ENCODE results near the gene ZNF595.
"Not testable (repeated sequence)": the region's sequence is repeated elsewhere in the genome, so short reads cannot be mapped to it uniquely, and the experiment has no call there.

ZNF595 gene

DNA sequence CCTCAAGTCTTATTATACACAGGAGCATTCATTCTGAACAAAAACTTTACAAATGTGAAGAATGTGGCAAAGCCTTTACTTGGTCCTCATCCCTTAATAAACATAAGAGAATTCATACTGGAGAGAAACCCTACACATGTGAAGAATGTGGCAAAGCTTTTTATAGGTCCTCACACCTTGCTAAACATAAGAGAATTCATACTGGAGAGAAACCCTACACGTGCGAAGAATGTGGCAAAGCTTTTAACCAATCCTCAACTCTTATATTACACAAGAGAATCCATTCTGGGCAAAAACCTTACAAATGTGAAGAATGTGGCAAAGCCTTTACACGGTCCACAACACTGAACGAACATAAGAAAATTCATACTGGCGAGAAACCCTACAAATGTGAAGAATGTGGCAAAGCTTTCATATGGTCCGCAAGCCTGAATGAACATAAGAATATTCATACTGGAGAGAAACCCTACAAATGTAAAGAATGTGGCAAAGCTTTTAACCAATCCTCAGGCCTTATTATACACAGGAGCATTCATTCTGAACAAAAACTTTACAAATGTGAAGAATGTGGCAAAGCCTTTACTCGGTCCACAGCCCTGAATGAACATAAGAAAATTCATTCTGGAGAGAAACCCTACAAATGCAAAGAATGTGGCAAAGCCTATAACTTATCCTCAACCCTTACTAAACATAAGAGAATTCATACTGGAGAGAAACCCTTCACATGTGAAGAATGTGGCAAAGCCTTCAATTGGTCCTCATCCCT lies 33.6 kb downstream of the ZNF595 start:
- DNase-seq: not testable (repeated sequence)

DNA sequence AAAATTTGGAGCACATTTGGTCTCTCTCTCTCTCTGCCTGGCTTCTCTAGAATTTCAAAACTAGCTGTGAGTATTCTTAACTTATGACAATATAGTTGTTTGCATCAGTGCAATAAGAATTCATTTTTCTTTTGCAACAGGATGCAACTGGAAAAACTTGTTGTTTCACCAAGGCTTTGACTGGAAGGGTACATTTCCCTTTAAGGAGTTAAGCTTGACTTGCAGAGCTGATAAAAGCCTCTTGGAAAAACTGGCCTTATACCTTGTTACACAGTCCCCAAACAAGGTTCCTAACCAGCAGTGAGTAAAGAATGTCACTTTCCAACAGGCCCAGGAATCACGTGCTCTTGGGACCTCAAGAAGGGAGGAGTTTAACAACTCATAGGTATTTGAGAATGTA lies 45.3 kb downstream of the ZNF595 start:
- DNase-seq: no peak

DNA sequence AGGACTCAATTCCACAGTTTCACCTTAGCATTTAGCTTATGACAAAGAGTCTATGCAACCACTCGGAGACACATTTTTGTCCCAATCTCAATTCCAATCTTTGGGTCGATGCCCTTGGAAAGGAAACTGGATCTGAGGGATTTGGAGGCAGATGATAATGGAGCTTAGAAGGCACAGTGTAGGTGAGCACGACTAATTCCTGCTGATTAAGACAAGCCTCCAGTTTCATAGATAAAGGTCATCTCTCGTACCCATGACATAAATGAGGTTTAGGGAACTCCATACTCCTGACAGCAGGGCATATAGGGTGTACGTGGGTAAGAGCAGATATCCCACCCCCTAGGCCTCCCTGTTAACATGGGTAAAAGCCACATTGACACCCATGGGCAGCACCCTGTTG lies 46.7 kb downstream of the ZNF595 start:
- no peak for DNase-seq

DNA sequence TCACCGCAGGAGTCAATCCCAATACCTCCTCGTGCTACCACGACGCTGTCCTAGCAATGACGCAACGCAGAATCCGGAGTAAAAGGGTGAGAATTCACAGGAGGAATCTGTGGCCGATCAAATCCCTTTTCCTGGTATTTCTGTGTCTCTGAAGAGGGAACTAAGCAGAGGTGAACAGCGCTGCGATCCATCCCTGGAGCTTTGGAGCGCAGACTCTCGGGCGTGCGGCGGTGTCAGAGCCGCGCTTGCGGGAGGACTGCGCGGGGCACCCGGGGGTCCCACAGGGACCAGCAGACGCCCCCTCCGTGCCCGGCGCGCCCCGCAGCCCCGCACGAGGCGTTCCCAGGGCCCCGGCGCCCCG lies 53.9 kb downstream of the ZNF595 start:
- no peak for DNase-seq

DNA sequence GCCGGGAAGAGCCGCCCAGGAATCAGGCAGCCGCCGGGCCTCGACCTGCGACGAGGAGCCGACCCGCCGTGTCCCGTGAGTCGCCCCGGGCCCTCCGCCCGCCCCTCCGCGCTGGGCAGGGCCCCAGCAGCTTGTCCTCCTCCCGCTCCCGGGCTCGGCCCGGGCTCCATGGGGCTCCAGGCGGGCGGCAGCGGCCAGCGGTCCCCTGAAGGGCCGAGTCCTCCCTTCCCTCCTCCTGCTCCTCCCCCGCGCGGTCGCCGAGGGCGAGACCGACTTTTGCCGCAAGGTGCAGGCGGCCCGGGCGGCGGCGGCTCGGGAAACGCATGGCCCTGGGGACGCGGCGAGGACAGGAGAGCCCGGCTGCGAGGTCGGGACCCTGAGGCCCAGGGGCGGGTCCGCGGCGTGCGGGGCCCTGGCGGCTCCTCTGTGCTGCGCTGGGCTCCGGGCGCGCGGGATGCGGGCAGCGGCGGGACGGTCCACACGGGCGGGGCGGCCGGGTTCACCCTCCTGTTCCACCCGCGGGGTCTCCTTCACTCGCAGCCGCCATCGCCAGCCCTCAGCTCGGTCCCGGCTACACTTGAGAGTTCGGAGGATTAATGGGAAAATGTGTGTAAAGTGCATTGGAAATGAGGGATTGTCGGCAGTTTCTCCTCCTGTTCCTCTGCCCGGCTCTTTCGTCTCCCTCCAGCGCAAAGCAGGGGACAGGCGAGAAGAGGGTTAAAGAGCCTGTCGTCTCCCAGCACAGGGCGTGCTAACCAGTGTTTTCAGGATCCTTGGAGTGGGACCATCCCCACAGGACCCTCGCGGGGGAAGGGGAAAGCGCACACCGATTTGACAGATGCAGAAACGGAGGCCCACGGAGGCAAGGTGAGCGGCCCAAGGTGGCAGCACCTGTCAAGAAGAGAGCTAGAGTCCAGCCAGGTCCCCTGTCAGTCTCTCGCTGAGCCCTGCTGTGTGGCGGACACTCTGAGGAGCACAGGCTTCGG lies 54.6 kb downstream of the ZNF595 start:
- no peak for DNase-seq

DNA sequence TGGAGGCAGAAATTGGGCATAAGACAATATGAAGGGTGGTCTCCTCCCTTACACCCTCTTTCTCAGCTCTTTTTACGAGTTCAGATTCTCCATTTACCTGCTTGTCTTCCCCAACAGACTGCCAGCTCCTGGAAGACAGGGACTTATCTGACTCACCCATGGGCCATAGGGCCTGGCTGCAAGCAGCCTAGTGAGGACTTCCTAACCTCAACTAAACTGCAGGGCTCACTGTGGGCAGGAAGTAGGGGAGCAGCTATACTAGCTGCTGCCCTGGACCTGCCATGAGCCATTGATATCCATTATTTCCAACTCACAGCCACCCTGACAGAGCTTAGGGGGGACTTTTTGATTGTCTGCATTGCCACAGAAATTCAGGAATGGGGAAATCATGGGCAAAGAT lies 59.6 kb downstream of the ZNF595 start:
- DNase-seq: no peak

DNA sequence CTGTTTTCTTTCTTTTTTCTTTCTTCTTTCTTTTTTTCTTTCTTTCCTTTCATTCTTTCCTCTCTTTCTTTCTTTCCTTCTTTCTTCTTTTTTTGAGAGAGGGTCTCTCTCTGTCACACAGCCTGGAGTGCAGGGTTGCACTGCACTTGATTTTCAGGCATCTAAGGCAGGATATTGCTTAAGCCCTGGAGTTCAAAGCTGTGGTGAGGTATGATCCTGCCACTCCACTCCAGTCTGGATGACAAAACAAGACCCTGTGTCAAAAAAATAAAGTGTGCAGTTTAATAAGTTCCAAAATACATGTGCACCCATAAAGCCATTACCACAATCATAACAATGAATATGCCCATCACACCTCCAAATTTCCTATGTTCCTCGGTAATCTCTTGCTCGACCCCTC lies 60.6 kb downstream of the ZNF595 start:
- DNase-seq: no peak

DNA sequence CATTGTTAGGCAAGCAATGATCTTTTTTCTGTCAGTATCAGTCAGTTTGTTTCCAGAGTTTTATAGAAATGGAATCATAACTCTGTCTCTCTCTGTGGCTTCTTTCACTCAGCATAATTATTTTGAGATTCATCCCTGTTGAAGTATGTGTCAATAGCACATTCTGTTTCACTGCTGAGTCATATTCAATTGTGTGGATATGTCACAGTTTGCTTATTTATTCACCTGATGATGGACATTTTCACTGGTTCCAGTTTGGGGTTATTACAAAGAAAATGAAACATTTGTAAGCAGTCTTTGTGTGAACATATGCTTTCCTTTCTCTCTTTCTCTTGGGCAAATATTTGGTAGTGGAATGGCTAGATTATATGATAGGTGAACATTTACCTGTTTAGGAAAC lies 61.0 kb downstream of the ZNF595 start:
- DNase-seq: no peak

DNA sequence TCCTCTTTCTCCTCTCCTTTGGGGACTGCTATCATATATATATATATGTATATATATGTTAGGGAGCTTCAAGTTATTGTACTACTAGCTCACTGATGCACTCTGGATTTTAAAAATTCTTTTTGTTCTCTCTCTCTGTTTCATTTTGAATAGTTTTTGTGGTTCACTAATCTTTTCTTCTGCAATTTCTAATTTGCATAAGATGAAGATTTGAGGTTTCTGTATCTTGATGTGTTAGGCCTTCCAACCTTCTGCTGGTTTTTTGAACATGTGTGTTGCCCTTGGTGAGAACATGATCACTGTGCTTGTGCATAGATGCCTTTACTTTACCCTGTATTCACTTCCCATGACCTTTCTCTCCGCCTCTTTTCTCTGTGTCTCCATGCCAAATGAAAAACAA lies 63.4 kb downstream of the ZNF595 start:
- DNase-seq: no peak

DNA sequence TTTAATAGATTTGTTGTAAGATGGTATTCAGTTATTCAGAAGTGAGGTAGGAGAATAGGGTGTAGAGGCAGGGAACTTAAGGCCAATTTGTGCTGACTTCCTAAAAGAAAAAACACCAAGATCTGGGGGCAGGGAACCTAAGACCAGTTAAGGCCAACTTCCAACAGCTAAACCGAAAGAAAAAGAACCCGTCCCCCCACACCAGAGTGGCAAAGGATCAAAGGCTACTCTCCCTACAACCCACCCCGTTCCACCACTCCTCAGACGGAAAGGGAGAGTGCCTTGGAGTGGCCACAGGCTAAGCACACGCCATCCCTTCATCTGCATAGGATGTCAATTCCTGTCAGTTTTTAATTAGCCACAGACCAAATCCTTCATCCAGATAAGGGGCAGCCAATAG lies 67.5 kb downstream of the ZNF595 start:
- no peak for DNase-seq

DNA sequence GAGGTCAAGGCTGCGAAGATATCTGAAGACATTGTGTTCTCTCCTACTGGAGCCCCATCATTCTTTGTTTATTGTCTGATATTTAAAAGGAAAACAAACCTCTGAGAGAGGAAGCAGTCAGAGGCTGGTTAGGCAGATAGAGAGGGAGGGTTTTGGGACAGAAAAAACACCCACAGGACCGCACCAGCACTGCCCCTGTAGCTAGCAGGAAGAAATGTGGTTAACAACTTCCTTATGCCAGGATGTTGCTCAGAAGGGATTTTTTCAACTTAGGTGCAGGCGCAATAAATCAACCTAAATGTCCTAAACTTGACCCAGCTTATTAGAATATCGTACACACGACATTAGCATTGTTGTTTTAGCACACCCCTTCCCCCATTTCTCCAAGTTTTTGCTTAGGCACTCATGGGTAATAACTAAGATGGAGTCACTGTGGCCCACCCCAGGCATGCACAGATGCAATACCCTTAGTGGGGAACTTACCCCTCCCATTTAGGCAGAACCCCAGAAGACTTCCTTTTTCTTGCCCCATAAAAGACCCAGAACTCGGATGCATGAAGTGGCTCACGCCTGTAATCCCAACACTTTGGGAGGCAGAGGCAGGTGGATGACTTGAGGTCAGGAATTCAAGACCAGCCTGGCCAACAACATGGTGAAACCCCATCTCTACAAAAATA lies 68.4 kb downstream of the ZNF595 start:
- no peak for DNase-seq

DNA sequence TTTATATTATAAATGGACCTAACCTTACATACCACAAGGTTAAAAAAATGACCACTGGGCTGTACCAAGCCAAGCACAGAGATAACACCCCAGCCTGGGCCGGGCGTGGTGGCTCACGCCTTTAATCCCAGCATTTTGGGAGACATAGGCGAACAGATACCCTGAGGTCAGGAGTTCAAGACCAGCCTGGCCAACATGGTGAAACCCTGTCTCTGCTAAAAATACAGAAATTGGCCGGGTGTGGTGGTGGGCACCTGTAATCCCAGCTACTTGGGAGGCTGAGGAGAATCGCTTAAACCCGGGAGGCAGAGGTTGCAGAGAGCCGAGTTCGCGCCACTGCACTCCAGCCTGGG lies 70.8 kb downstream of the ZNF595 start:
- DNase-seq: not testable (repeated sequence)

DNA sequence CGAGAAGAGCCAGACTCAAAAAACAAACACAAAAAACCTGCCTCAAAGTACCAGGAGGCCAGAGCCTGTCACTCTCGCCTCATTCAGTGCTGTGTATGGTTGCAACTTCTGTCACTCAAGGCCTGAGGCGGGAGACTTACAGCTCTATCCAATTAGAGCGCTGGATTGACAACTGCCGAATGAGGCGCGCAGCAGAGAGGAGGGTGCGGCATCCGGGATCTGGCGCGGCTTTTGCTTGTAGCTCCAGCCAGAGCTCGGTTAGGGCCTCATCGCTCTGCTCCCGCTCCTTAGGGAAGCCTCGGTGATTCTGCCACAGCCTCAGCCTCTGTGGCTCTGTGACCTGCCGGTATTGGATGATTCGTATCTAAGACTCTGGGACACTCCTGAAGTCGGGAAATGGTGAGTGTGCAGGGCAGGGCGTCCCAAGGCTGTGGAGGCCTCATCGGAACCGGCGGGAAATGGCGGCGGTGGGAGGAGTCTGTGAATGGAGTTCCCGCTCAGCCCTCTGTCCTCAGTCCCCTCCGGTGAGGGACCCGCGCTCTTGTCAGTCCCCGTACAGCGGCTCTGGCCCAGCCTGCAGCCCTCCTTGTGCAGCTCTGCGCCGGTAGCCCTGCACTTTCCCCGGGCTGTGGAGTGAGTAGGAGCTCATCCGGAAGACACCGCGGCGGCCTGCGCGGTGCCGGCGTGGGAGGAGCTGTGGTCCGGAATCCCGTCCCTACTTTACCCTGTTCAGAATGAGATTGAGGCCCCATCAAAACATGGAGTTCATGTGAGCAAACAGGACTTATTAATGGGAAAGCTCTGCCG lies 71.4 kb downstream of the ZNF595 start, which contains the start of gene ZNF718:
ZNF718 (plus strand) TSS at position 227 of the 807 bp plus-strand sequence; CDS start at position 397, 170 bp downstream.
- DNase-seq: peak; percentile 87

DNA sequence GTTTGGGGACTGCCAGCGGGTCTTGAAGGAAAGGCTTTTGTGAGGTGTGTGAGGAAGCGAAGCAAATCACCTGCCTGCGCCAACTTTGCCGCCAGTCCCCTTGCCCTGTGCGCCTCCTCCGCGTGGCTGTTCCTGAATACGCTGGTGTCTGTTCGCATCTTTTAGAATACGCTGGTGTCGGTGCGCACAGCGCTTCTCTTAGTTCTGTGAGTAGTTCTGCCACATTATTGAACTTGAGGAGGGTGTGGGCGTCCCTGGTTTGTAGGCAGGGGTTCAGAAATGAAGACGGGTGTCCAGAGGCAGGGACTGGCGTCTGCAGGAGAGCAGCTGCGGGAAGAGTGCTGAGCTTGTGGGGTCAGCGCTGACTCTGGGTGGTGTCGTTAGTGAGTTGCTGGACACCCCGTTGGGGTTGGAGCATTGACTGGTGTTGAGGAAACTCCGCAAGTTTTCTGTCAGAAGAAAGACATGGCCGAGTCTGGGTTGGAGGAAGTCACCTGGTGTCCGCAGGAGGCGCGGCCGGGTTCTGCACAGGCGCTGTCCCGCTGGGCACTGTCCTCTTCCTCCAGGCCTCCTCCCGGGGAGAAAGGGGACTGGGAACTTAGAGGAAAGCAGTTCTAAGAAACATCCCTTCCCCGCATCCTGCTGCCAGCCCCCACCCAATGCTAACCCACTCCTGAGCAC lies 72.1 kb downstream of the ZNF595 start:
- DNase-seq: no peak

DNA sequence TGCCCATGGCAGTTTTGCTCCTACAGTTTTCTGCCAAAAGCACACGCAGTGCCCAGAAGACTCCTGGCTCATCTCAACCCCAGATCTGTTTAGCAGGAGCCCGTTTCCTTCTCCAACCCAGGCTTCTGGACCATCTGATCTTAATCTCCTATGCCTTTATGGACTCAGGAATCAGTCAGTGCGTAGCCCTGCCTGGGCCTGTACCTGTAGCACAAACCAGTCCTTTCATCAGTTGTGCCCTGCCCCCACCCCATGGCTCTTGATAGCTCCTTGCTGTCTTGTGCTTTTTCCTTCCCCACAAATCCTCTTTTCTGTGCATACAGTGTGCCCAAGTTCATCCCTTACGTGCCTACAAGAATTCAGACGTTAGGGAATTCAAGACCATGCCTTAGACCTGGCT lies 72.7 kb downstream of the ZNF595 start:
- DNase-seq: no peak

DNA sequence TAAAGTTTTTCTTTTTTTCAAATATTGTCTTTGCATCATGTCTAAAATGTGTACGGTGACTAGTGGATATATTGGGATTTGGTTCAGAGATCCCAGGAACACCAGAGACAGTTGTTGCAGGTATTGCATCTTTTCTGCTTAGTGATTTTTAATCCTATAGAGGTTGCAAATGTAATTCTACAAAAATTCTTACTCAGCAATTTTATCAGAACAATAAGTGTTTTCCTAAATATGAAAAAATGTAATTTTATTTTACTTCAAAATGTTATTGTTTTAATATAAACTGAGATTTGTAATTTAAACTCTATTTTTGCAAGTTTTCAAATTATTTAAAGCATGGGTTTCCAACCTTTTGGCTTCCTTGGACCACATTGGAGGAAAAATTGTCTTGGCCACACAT lies 79.4 kb downstream of the ZNF595 start:
- DNase-seq: no peak
